Ovary (tissue), 3 donors: ENCODE data around the gene GPR87.

Experiments used
- CTCF ChIP-seq, 3 donors: fragments of 450-650 bp in 2 of 3; fragments of 200-600 bp in 1 of 3; IDR thresholded peaks; one replicate each; pipeline versions ENCODE4 v1.5.1 to v1.8.0; 2016 to 2022; ENCODE audit warnings: antibody characterized with exemption in 3 of 3, mild to moderate bottlenecking in 1 of 3
- EP300 ChIP-seq: sonication (generic); formaldehyde crosslinking; IDR thresholded peaks from one replicate; pipeline ENCODE4 v1.6.1; 2017; ENCODE audit warnings: antibody characterized with exemption
- POLR2A ChIP-seq: fragments of 450-650 bp; IDR thresholded peaks from one replicate; pipeline ENCODE4 v1.6.1; 2017; ENCODE audit warnings: antibody characterized with exemption, mild to moderate bottlenecking, moderate library complexity
- donor health status: DM: no; HTN: no; CAD: no.

DNA sequence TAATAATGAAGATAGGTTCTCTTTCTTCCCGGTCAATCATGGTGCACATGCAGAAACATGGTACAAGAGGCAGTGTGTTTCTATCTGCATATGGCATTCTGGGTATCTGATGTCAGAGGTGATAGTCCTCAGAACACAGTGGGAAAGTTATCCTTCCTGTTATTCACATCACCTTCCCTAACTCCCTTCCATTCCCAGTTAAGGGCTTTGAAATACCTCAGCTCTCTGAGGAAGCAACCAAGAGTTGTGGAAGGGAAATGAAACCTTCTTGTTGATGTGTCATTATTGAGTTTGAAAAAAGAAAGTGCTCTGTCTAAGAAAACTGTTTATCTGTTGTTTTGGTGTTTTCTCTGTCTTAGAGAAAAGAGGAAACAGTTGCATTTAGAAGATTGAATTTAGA lies 34.6 kb upstream of the GPR87 start:
- TF ChIP-seq CTCF (IDR thresholded peaks at IDR 0.05) (no peak), EP300 (no peak), POLR2A (no peak)
